GM19372 (cell line): Measurements from ENCODE around the gene CLK4.

Experiments used
- ATAC-seq: cut with Tn5 transposase; IDR thresholded peaks from one replicate; pipeline ENCODE4 v1.9.1; 2021; ENCODE audit warnings: mild to moderate bottlenecking, low read depth, moderate library complexity; ENCODE audit not compliant: unreplicated experiment

CLK4 gene

DNA sequence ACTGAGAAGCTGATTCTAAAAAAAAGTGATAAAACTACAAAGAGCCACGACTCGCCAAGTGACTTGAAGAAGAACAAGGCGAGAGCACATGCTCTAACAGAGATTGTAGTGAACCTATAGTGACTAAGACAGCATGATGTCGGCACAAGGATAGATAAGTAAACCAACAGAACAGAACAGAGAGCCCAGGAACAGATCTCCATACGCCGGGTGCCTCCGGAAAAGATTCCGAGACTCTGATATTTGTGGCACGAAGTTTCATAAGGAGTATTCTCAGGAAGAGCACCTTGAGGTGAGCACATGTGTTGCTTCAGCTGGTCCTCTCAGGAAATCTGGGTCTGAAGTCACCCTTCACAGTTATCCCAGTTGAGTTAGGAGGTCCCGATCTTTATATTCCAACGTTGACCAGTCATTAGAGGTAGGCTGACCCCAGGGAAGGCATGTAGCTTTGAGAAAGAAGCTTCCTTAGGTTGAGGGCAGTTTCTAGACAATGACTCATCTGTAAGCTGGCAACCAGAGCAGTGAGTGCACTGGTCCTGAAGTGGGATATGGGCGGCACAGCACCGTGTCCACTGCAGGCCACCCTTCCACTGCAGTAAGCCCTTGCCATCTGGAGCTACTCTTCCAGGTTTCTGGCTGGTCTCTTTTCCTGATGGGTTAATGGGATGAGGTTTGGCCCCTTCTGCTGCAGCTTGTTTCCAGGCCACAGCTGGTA lies 13.6 kb upstream of the CLK4 start:
- no peak for ATAC-seq

DNA sequence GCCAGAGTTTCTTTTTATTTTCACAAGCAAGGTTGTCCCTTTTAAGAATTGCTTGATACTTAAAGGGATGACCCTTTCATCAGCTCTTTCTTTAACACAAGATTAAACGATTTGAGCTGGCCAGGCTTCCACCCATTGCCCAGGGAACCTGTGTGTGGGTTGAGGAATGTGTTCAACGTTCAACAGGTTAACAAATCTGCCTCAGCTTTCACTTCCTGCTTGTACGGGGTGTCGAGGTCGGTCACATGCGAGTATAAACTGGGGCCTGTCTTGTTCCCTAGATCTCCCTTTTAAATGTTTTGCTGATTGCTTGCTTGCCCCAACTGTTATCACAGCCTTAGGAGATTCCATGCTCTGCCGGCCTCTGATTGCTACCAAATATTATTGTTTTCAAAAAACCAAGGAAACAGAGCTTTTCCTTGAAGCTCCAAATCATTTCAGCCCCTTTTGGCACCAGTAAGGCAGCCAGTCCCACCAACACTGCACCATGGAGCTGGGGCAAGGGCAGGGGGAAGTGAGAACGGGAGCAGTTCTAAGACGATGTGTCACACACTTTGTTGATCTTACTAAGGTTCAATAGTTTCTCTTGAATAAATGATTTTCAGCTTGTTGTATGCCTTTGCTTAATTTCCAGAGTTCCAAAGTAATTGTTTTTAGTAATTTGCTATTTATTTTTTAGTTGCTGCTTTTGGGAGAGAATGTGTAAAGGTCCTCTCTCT lies 10.7 kb upstream of the CLK4 start:
- no peak for ATAC-seq

DNA sequence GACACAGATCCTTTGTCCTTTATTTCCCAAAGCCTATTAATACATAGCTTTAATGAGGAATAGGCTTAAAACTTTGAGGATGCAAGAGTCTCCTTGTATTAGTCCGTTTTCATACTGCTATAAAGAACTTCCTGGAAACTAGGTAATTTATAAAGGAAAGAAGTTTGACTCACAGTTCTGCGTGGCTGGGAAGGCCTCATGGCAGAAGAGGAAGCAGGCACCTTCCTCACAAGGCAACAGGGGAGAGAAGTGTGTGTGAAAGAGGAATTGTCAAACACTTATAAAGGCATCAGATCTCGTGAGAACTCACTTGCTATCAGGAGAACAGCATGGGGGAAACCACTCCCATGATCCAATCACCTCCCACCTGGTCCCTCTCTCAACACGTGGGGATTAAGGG lies 5.4 kb upstream of the CLK4 start:
- ATAC-seq: no peak

DNA sequence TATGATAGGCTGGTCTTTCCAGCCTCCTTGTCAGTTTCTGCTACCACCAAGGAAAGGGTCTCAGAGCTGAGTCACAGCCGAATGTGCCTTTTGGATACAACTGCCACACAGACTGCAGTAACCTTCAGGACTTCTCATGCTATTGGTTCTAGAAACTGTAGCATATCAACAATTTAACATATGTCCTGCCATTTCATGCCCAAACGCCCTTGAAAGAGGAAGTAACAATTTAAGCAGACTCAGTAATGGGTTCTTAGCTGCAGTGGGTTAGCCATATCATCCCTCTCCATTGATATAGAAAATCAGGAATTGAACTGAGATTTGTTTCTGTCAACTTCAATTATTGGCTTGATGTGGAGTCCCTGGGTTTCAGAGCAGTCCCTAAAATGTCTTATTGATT lies 4.1 kb upstream of the CLK4 start:
- ATAC-seq: no peak

DNA sequence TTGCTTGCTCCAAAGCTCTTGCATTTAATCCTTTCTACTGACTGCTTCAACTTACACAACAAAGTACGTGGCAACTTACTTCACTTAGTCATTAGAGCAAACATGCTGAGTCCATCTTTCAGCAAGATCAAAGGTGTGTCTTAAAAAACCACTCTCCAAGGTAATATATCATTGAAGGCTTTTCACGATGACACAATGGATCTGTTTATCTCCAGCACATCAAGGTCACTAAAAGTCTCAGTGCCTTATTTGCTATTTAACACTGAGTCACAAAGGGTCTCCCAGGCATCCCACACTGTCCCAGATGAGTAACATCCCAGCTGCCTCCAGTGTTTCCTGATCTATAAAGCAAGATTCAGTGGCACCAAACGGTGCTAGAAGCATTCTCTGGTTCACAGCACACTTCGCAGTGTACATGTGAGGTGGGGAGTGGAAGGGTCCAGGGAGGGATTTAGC lies 3.7 kb upstream of the CLK4 start:
- no peak for ATAC-seq

DNA sequence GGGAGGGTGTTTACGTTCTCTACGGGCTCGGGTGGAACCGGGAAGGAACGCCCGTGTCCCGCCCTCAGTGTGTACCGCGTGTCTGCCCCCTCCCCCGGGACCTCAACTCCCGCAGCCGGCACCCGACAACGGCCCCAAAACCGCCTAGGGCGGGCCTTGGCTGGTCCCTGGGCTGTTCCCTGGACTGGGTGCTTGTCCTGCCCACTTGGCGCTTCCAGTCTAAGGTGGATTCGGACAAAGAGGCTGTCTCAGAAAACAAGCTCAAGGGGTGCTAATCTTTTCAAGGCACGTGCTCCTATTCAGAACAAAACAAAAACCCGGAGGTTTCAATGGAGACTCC lies 379 bp upstream of the CLK4 start:
- no peak for ATAC-seq

DNA sequence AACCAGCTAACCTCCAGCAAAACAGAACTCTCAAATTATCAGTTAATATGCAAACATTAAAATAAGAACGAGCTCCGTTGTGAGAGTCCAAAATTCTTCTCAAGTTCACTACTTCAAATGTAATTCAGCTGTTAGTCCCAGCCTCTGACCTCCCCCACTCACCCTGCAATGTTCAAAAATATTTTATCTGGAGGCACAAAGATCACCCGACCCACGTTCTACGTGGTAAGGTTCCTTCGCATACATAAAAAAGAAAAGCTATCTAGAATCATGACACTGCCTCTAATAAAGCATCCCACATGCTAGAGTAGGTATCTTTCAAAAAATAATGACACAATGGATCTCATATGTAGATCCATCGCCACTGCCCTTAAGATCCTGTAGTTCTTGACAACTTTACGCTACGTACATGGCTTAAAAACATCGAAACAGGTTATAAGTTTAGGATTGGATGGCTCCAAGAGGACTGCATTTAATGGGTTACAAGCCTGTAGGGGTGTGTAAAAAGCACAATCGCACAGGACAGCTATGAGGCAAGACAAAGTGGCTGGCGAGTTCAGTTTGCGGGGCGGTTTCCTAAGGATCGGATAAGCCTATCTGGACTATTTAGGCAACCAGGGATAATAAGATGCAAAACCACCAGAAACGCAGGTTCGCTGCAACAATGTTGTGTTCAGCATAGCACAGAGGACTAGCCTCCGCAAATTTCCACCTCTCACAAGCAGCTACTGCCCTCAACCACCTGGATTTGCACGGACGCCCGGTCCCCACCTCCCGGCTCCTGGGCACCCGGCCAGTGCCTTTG lies 969 bp downstream of the CLK4 start:
- peak; percentile 3 for ATAC-seq

DNA sequence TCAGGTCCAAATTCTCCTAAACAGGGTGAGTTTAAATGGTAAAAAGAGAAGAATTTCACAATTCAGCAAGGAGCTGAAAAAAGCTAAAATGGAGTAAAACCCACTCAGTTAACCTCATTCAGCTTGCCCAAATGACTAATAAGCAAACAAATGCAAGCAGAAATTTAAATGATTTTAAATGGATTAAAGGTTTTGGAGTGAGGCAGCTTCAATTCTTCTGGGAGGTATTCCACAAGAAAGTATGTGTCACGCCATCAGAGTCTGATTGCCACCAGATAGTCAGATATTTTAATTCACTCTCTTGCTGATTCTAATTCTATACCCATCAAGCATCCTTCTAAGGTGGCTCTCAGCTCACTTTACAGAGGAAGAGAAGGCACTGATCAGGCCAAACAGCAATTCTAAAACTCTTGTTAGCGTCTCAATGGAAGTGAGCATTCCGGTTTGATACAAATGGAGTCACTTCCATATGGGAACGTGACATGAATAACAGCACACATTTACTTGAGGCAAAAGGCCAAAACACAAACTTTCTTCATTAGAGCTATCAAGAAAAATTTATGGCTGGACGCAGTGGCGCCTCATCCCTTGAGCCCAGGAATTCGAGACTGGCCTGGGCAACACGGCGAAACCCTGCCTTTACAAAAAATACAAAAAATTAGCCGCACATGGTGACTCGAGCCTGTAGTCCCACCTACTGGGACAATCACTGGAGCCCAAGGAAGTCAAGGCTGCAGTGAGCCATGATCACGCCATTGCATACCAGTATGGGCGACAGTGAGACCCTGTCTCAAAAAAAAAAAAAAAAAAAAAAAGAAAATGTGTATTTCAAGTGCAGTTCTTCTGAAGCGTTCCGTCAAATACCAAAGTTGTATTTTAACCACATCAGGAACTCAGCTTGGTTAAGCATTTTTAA lies 2.0 kb downstream of the CLK4 start:
- ATAC-seq: no peak

DNA sequence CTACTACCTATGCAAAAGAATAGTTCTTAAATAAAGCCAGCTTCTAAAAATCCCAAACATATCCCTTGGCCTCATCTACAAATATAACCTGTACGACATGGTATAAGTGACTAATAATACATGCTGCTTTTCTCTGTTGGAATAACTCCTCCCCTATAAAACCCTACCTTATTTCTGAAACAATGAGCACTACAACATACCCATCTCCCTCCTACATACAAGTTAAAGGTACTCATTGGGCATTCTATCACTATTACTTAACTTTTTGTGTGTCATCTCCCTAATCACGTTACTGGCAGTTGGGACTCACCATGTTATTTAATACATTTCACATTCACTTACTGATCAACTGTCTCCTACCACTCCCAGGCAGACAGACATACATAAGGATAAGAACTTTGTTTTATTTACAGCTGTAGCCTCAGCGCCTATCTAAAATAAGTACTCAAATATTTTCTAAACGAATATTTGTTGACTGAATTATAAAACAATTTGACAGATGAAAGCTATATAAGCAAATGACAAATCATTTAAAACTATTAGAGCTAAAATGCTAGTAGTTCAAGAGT lies 4.1 kb downstream of the CLK4 start:
- no peak for ATAC-seq

DNA sequence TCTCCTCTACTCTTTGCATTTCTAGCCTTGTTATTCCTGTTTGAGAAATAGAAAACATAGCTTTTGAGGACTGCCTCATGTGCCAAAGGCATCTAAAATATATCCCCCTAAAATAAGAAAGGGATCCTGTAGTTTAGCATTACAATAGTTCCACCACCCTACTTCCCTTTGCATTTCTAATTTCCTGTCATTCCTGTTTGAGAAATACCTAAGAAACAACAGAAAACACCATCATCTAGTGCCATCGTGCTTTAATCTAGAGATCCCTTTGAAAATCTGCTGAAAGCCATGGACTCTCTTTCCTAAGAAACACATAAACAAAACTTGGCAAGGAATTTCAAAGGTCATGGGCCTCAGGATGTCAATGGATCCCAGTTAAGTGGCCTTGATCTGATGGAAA lies 7.5 kb downstream of the CLK4 start:
- ATAC-seq: no peak

DNA sequence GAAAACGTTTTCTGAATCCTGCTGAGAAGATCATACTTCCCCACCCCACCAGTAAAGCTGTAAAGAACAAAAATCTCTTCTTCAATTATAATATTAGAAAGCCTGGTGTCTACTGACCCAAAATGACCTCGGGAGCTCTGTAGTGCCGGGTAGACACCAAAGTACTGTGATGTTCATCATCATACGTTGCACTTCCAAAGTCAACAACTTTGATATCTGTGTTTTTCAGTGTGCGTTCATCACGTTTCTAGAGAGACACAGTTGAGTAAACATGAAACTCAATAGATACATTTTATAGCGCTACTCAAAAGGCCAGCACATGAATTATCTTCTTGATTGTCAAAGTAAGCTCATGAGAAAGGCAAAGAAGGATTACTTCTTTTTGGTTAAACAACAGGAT lies 14.6 kb downstream of the CLK4 start:
- ATAC-seq: no peak

DNA sequence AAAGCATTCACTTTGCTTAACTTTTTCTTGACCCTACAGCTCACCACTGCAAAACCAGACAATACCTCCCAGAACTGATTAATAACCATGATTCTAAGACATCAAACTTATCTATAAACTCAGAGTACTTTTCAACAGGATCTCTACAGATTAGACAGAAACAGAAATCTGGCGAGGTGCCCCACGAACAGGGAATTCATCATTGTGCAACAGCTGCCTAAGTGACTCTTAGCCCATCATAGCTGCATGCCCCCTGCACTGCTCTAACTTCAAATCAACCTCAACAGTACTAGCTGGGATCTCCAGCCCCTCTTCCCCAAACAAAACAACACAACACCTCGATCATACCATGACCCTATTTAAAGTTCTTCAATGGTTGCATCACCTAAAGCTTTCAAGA lies 20.6 kb downstream of the CLK4 start:
- ATAC-seq: no peak

DNA sequence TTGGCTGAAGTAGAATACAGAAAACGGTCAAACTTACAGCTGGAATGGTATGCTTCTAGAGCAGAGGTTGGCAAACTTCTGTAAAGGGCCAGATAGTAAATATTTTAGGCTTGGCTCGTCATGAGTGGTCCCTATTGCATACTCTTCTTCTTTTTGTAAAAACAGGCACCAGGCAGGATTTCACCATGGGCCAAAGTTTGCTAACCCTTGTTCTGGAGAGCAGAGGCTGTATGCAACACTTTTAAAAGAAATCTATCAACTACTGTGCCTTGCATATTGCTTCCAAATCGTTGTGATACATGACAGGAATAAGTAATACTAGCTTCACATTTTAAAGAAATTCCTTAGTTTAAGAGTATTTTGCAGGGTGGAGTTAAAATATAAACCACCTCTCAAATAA lies 21.1 kb downstream of the CLK4 start:
- ATAC-seq: no peak

DNA sequence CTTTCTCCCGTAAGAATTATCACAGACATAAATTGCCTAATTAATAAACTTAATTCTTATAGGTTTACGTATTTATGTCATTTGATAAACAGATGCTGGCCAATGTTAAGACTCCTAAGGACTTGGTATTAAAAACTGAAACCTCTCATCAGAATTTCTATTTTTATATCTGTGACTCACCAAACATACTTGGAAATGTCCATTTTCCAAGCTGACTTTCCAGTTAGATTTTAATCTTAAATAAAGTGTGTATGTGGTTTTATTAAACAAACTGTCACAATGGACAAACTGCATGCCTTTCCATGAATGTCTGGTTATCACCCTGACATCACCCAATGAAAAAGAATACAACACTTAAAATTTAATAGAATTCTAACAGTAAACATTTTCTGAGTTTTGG lies 24.1 kb downstream of the CLK4 start:
- no peak for ATAC-seq

DNA sequence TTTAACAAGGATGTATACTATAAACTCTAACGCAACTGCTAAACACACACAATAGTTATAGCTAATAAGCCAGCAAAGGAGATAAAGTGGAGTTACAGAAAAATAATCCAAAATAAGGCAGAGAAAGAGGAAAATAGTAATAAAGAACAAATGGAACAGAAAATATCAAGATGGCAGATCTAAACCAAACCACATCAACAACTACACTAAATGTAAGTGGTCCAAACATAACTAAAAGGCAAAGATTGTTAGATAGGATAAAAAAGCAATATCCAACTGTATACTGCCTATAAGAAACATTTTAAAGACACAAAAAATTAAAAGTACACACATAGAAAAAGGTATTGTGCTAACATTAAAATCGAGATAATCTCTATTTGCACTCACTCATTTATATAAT lies 31.1 kb downstream of the CLK4 start:
- ATAC-seq: no peak

DNA sequence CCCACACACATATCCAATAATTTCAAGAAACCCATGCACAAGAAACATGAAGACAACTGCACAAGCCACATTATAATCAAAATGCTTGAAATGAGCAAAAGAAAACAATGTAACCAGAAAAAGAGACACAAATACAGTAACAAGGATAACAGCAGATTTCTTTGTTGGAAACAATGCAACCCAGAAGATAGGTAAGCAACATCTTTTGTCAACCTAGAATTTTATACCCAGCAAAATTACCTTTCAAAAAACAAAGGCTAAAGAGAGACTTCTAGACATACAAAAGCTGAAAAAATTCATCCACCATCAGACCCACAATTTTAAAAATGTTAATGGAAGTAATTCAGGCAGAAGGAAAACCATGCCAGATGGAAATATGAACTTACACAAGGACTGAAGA lies 31.7 kb downstream of the CLK4 start:
- no peak for ATAC-seq

DNA sequence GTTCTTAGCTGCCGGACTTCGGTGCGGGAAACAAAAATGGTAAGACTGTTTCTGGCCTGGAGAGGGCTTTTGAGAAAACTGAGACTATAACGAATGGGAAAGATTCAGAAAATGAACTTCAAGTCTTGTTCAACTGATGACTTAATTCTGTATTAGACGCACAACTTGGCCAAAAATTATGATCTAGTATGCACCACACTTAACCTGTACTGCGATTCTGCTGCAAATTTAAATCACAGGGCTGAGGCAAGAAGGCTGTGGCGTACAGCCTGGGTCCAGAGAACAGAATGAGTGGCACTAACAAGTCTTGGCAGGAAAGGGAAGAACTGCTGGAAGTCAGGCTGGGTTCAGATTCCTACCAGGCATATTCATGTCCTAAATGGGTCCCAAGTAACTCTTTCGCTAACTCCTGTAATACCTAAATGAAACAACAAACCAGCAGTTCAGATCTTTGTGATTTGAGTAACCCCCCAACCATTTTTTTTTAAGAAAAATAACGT lies 35.9 kb downstream of the CLK4 start:
- no peak for ATAC-seq

DNA sequence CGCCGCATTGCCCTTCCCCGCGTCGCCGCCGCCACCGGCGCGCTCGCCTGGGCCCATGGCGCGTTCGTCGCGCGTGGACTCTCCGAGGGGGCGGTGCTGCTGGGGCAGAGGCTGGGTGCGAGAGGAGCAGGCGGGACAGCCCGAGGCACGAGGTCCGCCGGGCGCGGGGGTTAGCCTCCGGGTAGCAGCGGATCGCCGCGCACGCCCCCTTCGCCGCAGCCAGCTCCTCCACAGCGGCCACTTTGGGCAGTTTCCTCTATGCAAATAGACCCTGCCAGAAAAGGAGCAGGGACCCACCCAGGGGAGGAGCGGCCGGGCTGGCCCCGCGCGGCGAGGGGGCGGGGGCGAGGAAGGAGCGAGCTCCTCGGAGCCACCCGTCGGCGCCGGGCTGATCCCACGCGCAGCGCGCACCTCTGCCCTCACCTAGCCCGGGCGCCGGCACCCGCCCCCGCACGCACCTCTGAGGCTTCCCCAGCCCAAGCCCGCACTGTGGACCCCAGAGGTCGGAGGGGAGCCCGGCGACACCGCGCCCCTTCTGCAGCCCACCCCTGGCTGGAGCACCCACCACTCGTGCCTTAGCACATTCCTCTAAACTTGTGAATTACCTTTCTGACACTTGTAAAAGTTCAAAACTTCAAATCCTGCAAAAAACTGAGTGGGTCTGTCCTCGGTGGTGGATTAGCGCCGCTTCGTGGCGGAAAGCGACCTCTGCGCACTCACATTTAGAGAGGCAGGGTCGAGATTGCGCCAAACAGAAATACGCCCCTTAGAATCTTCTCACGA lies 36.5 kb downstream of the CLK4 start, which contains the start of gene COL23A1:
Gene COL23A1, minus strand, starts transcription at position 253 of the 783 bp plus-strand sequence.
- peak; percentile 58 for ATAC-seq
